GM18520 (cell line): Measurements from ENCODE around the gene GALNT16.
"Not testable (repeated sequence)": the region's sequence is repeated elsewhere in the genome, so short reads cannot be mapped to it uniquely, and the experiment has no call there.

Experiments used
- ATAC-seq: cut with Tn5 transposase; IDR thresholded peaks from one replicate; pipeline ENCODE4 v1.9.1; 2021; ENCODE audit not compliant: unreplicated experiment

GALNT16 gene

DNA sequence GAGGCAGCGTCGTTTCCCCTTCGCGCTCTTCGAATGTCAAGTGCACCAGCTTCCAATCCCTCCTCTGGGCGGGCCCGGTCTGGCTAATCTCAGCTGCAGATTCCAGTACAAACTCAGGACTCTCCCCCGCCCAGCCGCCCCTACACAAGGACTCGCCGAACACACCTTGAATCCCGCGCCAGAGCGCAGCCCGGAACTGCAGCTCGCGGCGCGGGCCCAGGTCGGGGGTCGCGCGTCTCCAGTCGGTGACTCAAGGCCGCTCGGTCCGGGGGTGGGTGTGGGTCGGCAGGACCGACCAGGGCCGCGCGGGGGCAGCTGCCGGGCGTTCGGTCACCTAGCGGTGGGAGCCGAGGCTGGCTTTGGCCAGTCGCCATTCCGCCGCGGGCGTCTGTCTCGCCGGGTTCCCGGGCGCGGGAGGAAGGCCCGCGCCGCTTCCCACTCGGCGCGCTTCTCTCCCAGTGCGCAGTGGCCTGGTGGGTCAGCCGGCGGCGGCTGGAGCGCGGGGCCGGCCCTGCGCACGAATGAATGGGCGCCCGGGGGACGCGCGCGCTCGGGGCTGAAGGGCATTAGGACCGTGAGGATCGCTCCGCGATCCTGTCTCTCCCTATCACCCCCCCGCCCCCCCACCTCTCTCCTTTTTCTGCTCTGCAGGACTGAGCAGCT, at the start of gene GALNT16:
Gene GALNT16 (plus strand): TSS at position 632 of the 663 bp plus-strand sequence. CDS start 133 bp downstream, outside the sequence.
- no peak for ATAC-seq

DNA sequence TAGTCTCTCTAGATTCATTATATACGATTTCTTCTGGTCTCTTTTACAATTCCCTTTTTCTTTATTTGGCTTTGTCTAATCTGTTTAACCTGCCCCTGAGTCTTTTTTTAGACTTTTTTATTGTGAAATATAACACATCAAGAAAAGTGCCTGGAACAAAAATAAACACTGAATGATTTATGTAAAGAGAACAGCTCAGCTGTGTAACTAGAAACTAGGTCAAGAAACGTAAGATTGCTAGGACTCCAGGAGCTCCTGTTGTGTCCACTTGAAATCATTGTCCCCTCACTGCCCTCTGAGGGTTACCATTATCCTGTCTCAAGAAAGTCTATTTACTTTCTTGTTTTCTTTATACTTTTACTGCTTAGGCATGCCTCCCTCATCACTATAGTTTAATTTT, 45.6 kb upstream of the GALNT16 start:
- ATAC-seq: no peak

DNA sequence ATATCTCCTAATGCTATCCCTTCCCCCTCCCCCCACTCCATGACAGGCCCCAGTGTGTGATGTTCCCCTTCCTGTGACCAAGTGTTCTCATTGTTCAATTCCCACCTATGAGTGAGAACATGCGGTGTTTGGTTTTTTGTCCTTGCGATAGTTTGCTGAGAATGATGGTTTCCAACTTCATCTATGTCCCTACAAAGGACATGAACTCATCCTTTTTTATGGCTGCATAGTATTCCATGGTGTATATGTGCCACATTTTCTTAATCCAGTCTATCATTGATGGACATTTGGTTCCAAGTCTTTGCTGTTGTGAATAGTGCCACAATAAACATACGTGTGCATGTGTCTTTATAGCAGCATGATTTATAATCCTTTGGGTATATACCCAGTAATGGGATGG, 42.3 kb upstream of the GALNT16 start:
- ATAC-seq: not testable (repeated sequence)

DNA sequence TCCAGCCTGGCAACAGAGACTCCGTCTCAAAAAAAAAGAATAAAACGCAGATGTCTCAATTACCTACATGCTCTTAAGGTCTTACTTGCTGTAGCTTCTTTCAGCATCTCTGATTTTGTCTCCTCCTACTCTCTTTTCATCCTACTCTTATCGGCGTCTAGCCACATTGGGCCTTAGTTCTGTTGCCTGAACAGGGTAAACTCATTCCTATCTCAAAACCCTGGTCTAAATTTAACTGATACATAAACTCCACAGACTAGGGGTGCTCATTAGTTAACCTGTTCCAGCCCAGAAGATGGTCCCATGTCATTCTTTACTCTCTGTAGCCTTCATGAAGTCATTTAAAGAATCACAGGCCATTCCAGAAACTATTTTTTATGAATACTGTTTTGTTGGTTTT, 35.0 kb upstream of the GALNT16 start:
- no peak for ATAC-seq

DNA sequence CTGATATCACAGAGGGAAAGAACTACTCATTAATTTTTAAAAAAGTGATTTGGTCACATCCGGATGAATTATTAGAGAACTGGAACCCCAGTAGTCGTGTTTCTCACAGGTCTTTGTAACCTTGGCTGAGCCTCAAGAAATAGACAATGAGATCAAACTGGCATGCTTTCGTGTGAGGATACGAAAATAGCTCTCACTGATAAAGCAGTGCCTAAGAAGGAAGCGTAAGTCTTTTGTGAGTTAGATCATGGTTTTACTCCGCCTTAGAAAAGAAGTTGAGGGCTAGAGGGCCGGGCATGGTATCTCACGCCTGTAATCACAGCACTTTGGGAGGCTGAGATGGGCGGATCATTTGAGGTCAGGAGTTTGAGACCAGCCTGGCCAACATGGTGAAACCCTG, 33.8 kb upstream of the GALNT16 start:
- ATAC-seq: no peak

DNA sequence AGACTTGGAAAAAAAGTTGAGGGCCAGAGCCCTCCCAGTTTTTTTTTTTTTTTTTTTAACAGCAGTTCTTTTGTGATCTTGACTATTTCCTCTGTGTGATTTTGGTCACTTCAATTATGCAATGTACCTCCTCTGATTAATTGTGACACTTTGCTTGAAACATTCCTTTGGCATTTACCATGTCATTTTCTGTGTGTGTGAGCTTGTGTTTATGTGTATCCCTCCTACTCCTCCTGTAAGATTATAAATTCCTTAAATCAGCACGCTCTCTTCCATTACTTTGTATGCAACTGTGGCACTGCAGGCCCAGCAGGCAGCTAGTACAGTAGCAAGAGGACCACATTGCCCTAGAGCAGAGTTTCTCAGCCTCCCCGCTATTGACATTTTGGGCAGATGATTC, 33.2 kb upstream of the GALNT16 start:
- ATAC-seq: no peak

DNA sequence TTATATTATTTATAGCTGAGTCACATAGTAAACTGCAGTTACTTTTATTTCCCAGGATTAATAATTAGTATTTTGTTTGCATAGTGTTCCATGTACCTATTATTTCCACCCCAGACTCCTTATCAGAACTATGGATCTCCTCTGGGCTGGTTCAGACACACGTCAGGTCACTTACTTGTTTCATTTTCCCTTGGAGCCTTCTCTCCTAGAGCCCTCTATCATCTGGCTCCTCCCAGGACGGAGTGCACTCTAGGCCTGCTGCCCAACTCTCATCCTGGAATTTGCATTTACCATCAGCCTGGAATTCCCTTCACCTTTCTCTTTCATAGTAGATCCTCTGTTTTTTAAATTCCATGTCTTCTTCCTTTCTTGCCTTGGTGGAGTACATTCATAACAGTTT, 28.5 kb upstream of the GALNT16 start:
- ATAC-seq: no peak

DNA sequence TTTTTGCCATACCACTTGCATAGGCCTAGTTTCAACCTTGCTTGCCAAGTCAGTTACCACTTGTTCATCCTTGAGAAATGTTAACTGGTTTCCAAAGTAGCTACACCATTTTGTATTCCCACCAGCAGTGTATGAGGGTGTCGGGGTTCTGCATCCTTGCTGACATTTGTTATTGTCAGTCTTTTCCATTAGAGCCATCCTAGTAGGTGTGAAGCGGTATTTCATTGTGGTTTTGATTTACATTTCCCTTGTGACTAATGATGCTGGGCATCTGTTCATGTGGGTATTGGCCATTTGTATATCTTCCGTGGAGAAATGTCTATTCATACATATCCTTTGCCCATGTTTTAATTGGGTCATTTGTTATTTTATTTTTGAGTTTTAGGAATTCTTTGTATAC, 27.6 kb upstream of the GALNT16 start:
- no peak for ATAC-seq

DNA sequence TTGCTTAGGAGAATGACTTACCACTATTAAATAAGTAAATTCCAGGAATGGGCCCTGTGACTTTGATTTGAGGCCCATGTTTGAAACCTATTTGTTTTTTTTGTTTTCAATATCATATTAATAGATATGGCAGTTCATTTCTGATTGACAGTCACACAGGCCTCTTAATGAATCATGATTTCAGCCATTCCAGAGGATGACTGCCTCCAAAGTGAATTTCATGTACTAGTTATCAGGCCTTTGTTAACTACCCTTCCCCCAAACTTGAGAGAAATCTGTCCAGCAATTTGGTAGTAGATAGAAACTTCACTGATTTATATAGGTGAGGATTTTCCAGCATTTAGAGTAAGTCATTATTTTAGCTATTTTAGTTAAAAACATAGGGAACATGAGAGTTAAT, 25.9 kb upstream of the GALNT16 start:
- no peak for ATAC-seq

DNA sequence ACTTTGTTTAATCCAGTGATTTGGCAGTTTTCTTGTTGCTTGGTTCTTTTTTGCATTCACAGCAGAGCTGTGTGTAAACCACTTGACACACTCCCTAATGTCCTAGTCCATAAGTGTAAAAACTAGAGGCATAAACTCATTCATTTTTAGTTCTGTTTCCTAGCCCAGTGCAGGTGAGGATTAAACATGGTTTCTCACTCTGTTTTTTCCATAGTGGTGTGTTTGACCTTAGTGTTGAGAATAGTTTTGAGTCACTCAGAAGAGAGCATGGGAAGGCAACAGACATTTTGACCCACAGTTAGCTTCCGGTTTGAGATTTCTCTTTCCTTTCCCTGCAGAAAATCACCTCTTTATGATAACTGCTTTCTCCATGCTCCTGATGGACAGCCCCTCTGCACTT, 24.2 kb upstream of the GALNT16 start:
- no peak for ATAC-seq

DNA sequence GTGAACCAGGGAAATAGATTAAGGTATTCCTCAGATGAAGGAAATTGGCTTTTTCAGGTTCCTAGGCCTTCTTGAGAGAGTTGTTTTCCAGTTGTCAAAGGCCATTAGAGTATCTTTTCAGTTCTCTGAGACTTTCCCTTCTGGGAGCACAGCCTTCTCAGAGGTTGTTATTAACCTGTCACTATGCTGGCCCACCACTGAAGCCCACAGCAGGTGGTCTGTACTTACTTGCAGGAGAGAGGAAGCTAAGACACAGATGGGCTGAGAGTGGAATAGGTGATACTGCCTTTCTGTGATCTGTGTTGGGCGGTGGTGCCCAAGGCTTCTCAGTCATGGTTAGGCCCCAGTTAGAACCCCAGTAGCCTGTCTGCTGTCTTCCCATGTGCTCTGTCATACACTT, 22.8 kb upstream of the GALNT16 start:
- ATAC-seq: no peak

DNA sequence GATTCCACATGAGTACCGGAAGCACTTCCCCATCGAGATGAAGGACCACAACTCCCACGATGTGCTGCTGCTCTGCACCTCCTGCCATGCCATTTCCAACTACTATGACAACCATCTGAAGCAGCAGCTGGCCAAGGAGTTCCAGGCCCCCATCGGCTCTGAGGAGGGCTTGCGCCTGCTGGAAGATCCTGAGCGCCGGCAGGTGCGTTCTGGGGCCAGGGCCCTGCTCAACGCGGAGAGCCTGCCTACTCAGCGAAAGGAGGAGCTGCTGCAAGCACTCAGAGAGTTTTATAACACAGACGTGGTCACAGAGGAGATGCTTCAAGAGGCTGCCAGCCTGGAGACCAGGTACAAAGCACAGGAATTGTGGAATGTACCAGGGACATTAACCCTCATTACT, 22.4 kb upstream of the GALNT16 start:
- no peak for ATAC-seq

DNA sequence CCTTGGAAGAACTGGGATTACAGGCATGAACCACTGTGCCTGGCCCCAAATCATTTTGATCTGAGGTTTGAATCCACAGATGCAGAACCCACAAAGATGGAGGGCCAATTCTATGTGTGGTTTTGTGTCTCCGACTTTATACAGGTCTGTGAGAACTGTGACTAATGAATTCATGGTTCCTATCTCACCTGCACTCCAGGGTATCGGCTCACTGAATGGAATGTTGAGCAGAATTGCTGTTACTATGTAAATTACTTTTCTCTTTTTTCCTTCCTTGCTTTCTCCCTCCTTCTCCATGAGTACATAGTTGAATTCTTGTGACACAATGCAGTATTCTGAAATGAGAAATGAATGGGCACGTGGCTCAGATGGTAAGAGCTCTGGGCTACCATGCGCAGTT, 21.1 kb upstream of the GALNT16 start:
- ATAC-seq: no peak

DNA sequence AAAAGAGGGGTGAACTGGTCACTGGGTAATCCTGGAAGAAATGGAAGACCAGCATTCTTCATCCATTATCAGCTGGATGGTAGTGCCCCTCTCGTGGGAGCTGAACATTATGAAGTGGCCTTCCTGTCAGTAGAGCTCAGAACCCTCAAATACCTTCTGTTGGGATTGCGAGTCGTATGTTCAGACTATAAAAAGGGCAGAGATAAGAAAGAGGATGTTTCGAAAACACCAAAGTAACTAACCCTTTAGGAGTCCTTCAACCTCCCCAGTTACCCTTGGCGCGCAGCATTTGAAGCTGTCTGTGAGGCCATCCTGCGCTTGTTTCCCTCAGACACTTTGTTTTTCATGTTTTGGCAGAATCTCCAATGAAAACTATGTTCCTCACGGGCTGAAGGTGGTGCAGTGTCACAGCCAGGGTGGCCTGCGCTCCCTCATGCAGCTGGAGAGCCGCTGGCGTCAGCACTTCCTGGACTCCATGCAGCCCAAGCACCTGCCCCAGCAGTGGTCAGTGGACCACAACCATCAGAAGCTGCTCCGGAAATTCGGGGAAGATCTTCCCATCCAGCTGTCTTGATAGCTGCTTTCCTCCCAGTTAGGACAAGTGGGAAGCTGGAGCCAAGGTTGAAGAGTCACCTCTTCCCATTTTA, 19.3 kb upstream of the GALNT16 start:
- no peak for ATAC-seq

DNA sequence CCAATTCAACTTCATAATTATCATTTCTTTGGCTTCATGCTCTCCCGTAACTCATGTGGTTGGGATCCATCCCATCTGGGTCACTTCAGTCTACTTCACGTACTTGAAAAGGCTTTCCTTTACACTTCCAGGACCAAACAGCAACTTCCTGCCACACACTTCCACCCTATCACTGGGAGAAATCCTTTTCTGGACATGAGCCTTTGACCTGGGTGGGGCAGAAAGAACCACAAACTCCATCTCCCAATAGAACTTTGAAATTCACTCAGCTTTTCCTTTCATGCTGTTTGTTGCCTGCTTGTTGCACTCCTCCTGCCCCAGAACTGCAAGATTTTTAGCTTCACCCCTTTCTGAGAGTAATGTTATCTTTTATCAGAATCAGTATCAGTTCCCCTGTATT, 18.4 kb upstream of the GALNT16 start:
- ATAC-seq: no peak

DNA sequence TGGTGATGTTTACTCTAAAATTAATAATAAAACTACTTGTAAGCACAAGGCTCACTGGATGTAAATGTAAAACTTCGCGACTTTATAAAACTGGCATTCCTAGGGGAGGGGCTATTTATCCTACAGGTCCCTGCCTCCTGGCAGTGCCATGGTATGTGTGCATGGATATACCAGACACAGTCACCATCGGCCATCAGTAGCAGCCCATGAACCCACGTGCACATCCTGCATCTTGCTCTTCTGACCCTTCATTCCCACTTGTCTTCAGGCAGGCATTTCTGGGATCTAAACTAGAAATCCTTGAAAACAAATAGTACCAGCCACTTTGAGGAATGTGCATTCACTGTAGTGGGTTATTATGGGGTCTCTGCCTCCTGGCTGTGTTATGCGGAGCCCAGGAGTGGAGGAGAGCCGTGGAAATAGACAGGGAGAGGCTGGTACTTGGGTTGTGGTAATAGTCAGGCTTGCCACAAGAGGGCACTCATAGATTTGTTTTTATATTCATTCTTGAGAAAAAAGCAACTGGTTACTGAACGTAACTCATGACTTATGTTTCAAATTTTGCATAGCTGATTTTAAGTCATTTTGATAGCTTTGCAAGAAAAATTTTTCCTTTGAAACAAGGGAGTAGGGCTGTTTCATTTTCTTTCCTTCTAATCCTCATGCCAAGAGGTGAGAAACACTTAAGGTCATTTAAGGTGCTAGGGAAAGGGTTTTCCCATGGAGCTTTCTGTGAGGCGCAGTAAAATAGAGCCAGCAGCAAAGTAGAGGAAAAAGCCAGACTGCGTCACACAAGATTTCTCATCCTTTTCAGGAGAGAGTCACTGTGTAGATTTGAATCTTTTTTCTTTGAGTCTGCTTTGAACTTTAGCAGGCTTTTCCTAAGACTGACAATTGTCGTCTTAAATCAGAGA, 17.4 kb upstream of the GALNT16 start:
- ATAC-seq: no peak

DNA sequence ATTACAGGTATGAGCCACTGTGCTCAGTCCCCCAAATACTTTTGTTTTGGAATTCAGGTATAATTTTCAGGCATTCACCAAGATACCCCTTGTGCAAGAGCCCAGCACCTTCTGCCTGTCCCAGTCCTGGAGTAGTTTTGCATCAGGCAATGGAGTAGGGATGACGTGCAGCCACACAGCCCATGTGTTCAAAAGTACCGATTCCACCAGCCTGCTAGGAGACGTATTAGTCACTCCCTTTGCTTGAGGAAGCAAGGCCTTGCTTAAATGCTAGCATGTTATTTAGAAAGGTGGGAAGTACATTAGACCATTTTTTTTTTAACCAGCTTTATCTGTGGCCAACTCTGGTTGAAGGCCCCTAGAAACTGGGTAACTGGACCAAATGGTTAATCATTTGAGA, 15.0 kb upstream of the GALNT16 start:
- ATAC-seq: no peak

DNA sequence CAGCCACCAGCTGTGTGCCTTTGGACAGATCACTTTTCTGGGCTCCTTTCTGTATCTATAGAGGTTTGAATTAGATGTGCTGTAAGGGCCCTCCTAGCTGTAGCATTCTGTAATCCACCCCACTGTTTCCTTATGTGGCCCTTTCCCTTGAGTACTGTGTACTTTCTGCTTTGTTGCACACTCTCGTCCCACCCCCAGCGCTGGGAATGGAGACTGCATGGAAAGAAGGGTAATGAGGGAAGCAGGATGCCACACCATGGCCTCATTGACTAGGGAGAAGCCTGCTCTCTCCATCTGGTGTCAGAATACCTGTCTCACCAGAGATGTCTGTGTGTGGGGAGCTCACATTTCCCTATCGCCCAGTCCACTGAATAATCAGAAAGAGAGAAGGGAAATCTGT, 13.6 kb upstream of the GALNT16 start:
- no peak for ATAC-seq

DNA sequence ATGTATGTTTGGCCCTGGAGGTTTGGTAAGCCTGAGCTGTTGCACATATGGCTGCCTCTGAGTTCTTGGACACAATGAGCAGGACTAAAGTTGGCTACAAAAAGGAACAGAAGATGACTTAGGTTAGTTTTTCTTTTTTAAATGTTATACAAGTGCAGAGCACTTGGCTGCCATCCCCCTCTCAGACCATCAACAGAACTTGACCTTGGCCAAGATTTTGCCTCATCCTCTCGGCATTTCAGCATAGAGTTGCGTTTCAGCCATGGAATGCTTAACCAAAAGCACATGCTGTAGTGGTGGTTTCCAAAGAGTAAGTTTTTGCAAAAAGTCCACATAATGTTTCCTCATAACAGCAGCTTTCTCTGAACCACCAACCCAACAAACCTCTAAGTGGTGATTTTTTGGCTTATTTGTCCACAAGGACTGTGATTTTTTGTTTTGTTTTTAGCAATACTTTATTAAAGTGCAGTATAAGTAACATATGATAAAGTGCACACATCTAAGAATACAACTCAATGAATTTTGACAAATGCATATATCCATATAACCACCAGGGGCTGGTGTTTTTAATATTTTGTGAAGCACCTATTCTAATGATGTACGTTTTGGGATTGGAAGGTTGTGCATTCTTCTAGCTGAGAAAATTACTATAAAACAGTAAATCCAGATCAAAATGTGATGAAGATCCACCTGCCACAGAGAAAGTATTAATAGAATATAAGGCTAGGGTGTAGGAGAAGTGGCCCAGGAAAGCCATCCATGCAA, 12.1 kb upstream of the GALNT16 start:
- ATAC-seq: no peak

DNA sequence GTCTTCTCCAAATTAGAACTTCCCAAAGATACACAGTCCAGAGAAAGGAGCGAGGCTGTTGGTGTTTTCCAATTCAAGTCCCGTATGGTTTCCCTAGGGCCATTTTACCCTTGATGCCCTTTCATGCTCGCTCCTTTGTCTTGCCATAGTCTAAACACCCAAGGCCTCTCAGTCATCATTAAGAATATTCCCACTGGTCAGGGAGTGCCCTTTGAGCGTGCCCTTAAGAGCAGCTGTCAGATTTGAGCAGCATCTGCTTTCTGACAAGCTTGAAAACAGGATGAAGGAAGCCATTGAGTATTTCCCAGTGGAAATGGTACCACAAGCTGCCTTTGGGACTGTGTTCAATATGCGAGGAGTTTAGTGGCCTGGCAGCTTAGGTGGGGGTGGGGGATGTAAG, 10.4 kb upstream of the GALNT16 start:
- no peak for ATAC-seq

DNA sequence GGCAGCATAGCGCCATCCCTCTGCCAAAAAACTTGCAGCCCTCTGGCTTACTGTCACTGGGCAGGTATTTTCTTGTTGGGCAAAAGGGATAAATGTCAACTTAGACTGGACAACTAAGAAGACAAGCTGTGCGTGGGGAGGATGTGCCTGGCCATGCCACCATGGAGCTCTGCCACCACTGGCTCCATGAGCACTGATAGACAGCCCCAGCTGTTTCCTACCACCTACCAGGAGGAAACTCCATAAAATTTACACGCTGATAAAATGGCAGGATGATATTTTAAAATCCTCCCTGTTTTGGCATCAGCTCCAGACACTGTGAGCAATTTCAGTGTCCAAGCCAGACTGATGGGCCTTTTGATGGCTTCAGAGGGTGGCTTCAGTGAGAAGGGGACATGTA, 7.1 kb upstream of the GALNT16 start:
- ATAC-seq: no peak
